ENCODE results near the gene ZSWIM1. TPM values are rescaled to one million over a fixed set of nuclear protein-coding genes. Genes with fewer than 3 reads are reported as not detected.

ZSWIM1 gene
- total and polyA plus RNA-seq, 2 of the 8 experiments (the other 6 are each of a cell fraction or from before 2014, with no cell fraction given) = 14.1 to 15.6 TPM

DNA sequence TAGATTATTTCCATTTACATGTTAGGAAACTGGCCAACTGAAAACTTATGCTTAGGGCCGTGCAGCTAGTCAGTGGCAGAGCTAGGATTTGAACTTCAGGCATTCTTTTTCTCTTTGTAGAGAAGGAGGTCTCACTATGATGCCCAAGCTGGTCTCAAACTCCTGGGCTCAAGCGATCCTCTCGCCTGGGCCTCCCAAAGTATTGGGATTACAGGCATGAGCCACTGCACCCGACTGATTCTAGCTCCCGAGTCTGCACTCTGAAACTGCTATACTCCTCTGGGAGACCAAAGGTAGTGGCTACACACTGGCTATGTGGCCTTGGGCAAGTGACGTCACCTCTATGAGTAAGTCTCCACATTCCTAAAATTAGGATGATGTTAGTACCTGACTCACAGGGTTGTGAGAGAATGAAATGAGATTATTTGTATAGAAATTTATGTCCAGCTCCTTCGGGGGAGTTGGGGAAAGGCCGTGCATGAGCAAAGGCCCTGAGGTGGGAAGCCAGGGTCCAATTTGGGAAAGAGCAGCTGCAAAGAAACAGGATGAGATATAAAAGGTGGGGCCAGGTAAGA, 24.6 kb downstream of the ZSWIM1 start (continued):
- TF ChIP-seq, protein P1, sequence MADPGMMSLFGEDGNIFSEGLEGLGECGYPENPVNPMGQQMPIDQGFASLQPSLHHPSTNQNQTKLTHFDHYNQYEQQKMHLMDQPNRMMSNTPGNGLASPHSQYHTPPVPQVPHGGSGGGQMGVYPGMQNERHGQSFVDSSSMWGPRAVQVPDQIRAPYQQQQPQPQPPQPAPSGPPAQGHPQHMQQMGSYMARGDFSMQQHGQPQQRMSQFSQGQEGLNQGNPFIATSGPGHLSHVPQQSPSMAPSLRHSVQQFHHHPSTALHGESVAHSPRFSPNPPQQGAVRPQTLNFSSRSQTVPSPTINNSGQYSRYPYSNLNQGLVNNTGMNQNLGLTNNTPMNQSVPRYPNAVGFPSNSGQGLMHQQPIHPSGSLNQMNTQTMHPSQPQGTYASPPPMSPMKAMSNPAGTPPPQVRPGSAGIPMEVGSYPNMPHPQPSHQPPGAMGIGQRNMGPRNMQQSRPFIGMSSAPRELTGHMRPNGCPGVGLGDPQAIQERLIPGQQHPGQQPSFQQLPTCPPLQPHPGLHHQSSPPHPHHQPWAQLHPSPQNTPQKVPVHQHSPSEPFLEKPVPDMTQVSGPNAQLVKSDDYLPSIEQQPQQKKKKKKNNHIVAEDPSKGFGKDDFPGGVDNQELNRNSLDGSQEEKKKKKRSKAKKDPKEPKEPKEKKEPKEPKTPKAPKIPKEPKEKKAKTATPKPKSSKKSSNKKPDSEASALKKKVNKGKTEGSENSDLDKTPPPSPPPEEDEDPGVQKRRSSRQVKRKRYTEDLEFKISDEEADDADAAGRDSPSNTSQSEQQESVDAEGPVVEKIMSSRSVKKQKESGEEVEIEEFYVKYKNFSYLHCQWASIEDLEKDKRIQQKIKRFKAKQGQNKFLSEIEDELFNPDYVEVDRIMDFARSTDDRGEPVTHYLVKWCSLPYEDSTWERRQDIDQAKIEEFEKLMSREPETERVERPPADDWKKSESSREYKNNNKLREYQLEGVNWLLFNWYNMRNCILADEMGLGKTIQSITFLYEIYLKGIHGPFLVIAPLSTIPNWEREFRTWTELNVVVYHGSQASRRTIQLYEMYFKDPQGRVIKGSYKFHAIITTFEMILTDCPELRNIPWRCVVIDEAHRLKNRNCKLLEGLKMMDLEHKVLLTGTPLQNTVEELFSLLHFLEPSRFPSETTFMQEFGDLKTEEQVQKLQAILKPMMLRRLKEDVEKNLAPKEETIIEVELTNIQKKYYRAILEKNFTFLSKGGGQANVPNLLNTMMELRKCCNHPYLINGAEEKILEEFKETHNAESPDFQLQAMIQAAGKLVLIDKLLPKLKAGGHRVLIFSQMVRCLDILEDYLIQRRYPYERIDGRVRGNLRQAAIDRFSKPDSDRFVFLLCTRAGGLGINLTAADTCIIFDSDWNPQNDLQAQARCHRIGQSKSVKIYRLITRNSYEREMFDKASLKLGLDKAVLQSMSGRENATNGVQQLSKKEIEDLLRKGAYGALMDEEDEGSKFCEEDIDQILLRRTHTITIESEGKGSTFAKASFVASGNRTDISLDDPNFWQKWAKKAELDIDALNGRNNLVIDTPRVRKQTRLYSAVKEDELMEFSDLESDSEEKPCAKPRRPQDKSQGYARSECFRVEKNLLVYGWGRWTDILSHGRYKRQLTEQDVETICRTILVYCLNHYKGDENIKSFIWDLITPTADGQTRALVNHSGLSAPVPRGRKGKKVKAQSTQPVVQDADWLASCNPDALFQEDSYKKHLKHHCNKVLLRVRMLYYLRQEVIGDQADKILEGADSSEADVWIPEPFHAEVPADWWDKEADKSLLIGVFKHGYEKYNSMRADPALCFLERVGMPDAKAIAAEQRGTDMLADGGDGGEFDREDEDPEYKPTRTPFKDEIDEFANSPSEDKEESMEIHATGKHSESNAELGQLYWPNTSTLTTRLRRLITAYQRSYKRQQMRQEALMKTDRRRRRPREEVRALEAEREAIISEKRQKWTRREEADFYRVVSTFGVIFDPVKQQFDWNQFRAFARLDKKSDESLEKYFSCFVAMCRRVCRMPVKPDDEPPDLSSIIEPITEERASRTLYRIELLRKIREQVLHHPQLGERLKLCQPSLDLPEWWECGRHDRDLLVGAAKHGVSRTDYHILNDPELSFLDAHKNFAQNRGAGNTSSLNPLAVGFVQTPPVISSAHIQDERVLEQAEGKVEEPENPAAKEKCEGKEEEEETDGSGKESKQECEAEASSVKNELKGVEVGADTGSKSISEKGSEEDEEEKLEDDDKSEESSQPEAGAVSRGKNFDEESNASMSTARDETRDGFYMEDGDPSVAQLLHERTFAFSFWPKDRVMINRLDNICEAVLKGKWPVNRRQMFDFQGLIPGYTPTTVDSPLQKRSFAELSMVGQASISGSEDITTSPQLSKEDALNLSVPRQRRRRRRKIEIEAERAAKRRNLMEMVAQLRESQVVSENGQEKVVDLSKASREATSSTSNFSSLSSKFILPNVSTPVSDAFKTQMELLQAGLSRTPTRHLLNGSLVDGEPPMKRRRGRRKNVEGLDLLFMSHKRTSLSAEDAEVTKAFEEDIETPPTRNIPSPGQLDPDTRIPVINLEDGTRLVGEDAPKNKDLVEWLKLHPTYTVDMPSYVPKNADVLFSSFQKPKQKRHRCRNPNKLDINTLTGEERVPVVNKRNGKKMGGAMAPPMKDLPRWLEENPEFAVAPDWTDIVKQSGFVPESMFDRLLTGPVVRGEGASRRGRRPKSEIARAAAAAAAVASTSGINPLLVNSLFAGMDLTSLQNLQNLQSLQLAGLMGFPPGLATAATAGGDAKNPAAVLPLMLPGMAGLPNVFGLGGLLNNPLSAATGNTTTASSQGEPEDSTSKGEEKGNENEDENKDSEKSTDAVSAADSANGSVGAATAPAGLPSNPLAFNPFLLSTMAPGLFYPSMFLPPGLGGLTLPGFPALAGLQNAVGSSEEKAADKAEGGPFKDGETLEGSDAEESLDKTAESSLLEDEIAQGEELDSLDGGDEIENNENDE (IDR thresholded peaks at IDR 0.05; ENCODE audit: insufficient replicate concordance, low read length) = no peak
- no peak for TF ChIP-seq YY1 (IDR thresholded peaks at IDR 0.05; ENCODE audit: low read depth, low read length)
- no peak for TF ChIP-seq GTF2F1 (IDR thresholded peaks at IDR 0.05; ENCODE audit: borderline replicate concordance, low read depth, low read length)
- no peak for TF ChIP-seq SP1 (IDR thresholded peaks at IDR 0.05; ENCODE audit: low read depth, low read length)
- TF ChIP-seq, protein P2, sequence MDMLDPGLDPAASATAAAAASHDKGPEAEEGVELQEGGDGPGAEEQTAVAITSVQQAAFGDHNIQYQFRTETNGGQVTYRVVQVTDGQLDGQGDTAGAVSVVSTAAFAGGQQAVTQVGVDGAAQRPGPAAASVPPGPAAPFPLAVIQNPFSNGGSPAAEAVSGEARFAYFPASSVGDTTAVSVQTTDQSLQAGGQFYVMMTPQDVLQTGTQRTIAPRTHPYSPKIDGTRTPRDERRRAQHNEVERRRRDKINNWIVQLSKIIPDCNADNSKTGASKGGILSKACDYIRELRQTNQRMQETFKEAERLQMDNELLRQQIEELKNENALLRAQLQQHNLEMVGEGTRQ (IDR thresholded peaks at IDR 0.05; ENCODE audit: low read length) = no peak
- TF ChIP-seq HDAC2 (IDR thresholded peaks at IDR 0.05; ENCODE audit: borderline replicate concordance in 1 of 2, low read depth in 2 of 2, low read length in 2 of 2) = no peak
- no peak for TF ChIP-seq POLR2A (IDR thresholded peaks at IDR 0.05; ENCODE audit: control extremely low read depth in 1 of 2, low read depth in 2 of 2, low read length in 2 of 2)
- TF ChIP-seq CHD1 (IDR thresholded peaks at IDR 0.05; ENCODE audit: low read depth, low read length) = no peak

Data from H1 (cell line).